GM12892 (cell line): ENCODE data around the gene MT1E.

Experiments used
- POLR2A ChIP-seq: IDR thresholded peaks from 2 replicates; pipeline ENCODE4 v1.6.1; 2011; ENCODE audit warnings: low read depth, low read length, control low read depth
- POLR2AphosphoS5 ChIP-seq: IDR thresholded peaks from 2 replicates; pipeline ENCODE4 v1.6.1; 2011; ENCODE audit warnings: low read depth, low read length, control low read depth

DNA sequence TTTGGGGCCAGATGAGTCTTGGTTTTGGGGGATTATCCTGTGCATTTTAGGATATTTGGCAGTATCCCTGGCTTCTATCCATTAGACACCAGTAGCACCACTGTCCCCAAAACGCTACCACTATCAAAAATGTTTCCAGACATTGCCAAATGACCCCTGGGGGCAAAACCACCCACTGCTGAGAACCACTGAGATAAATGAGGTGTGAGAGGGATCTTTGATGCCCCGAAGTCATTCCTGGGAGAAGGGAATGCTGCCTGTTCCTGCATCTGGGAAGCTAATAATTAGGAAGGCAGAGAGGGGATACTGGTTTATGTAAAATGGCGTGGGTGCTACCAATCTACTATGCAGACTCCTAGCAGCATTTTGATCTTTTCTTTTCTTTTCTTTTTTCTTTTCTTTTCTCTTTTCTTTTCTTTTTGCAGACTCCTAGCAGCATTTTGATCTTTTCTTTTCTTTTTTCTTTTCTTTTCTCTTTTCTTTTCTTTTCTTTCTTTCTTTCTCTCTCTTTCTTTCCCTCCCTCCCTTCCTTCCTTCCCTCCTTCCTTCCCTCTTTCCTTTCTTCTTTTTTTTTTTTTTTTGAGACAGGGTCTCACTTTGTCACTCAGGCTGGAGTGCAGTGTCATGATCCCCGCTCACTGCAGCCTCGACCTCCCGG, 45.1 kb upstream of the MT1E start:
- TF ChIP-seq POLR2A: no peak
- no peak for TF ChIP-seq POLR2AphosphoS5
